Neural cell (in vitro differentiated cells): Measurements from ENCODE around the gene ETFA.

Experiments used
- CTCF ChIP-seq: fragments of 450-650 bp; IDR thresholded peaks from 2 replicates; pipeline ENCODE4 v1.5.1; 2014; ENCODE audit warnings: antibody characterized with exemption, mild to moderate bottlenecking, moderate library complexity; ENCODE audit not compliant: poor library complexity, severe bottlenecking
- EP300 ChIP-seq: fragments of 450-650 bp; conservative IDR thresholded peaks from 2 replicates; pipeline ENCODE4 v1.6.1; 2014; ENCODE audit warnings: antibody characterized with exemption, mild to moderate bottlenecking, moderate library complexity; ENCODE audit not compliant: poor library complexity, severe bottlenecking
- EZH2 ChIP-seq: fragments of 200-600, 300-800 bp; shearing (Covaris generic), sonication (generic); IDR thresholded peaks from 2 replicates; pipeline ENCODE4 v1.6.1; 2014; ENCODE audit warnings: antibody characterized with exemption, low read length, borderline replicate concordance, mild to moderate bottlenecking; ENCODE audit not compliant: insufficient read depth, poor library complexity, severe bottlenecking
- MXI1 ChIP-seq: fragments of 450-650 bp; conservative IDR thresholded peaks from 2 replicates; pipeline ENCODE4 v1.6.1; 2014; ENCODE audit warnings: antibody characterized with exemption, mild to moderate bottlenecking; ENCODE audit not compliant: poor library complexity, severe bottlenecking
- POLR2AphosphoS5 ChIP-seq: IDR thresholded peaks from 2 replicates; pipeline ENCODE4 v1.6.1; 2012
- RAD21 ChIP-seq: fragments of 450-650 bp; conservative IDR thresholded peaks from 2 replicates; pipeline ENCODE4 v1.6.1; 2014; ENCODE audit warnings: antibody characterized with exemption, mild to moderate bottlenecking, moderate library complexity
- TAF1 ChIP-seq: IDR thresholded peaks from 2 replicates; pipeline ENCODE4 v1.6.1; 2012; ENCODE audit warnings: low read depth

- TF ChIP-seq POLR2AphosphoS5, result no peak
- no peak for TF ChIP-seq EP300
- TF ChIP-seq RAD21, result no peak
- no peak for TF ChIP-seq CTCF
- no peak for TF ChIP-seq EZH2
- no peak for TF ChIP-seq MXI1
- no peak for TF ChIP-seq TAF1
These were observed 51.9 kb downstream of the ETFA start for GRCh38 chr15:76259392-76259791.
